Neural cell (in vitro differentiated cells): Measurements from ENCODE around the gene ARPC5L.

Source experiments
- CTCF ChIP-seq: fragments of 450-650 bp; IDR thresholded peaks from 2 replicates; pipeline ENCODE4 v1.5.1; 2014; ENCODE audit warnings: antibody characterized with exemption, mild to moderate bottlenecking, moderate library complexity; ENCODE audit not compliant: poor library complexity, severe bottlenecking
- EP300 ChIP-seq: fragments of 450-650 bp; conservative IDR thresholded peaks from 2 replicates; pipeline ENCODE4 v1.6.1; 2014; ENCODE audit warnings: antibody characterized with exemption, mild to moderate bottlenecking, moderate library complexity; ENCODE audit not compliant: poor library complexity, severe bottlenecking
- EZH2 ChIP-seq: fragments of 200-600, 300-800 bp; shearing (Covaris generic), sonication (generic); IDR thresholded peaks from 2 replicates; pipeline ENCODE4 v1.6.1; 2014; ENCODE audit warnings: antibody characterized with exemption, low read length, borderline replicate concordance, mild to moderate bottlenecking; ENCODE audit not compliant: insufficient read depth, poor library complexity, severe bottlenecking
- POLR2AphosphoS5 ChIP-seq: IDR thresholded peaks from 2 replicates; pipeline ENCODE4 v1.6.1; 2012
- REST ChIP-seq: IDR thresholded peaks from 2 replicates; pipeline ENCODE4 v1.6.1; 2012; ENCODE audit warnings: borderline replicate concordance

GRCh38 chr9:124834591-124834990, 27.3 kb upstream of the ARPC5L start:
- TF ChIP-seq CTCF (no peak), POLR2AphosphoS5 (no peak), REST (no peak), EZH2 (no peak), EP300 (no peak)
